GM18519 (cell line): ENCODE measurements around the gene CHCHD6.

Source experiments
- ATAC-seq: cut with Tn5 transposase; IDR thresholded peaks from one replicate; pipeline ENCODE4 v1.9.1; 2021; ENCODE audit warnings: mild to moderate bottlenecking, moderate library complexity; ENCODE audit not compliant: unreplicated experiment, low FRiP score

Gene CHCHD6

GRCh38 chr3:126912491-126913195 lies 208.6 kb downstream of the CHCHD6 start:
- no peak for ATAC-seq

- no peak for ATAC-seq
Measured at GRCh38 chr3:126913524-126913923, 209.5 kb downstream of the CHCHD6 start.

GRCh38 chr3:126914226-126914625 lies 210.2 kb downstream of the CHCHD6 start:
- ATAC-seq = no peak

GRCh38 chr3:126915015-126915414 lies 211.0 kb downstream of the CHCHD6 start:
- ATAC-seq = no peak

GRCh38 chr3:126916546-126916945 lies 212.5 kb downstream of the CHCHD6 start:
- no peak for ATAC-seq

- no peak for ATAC-seq
Measured at GRCh38 chr3:126917232-126917804, 213.3 kb downstream of the CHCHD6 start.

GRCh38 chr3:126918355-126918821 lies 214.3 kb downstream of the CHCHD6 start:
- no peak for ATAC-seq

- no peak for ATAC-seq
Measured at GRCh38 chr3:126921085-126921824, 217.2 kb downstream of the CHCHD6 start.

- ATAC-seq = no peak
Measured at GRCh38 chr3:126922466-126922865, 218.4 kb downstream of the CHCHD6 start.

GRCh38 chr3:126923423-126923822 lies 219.4 kb downstream of the CHCHD6 start:
- ATAC-seq = no peak

GRCh38 chr3:126923895-126924294 lies 219.9 kb downstream of the CHCHD6 start:
- no peak for ATAC-seq

GRCh38 chr3:126924458-126924857 lies 220.4 kb downstream of the CHCHD6 start:
- ATAC-seq = no peak

GRCh38 chr3:126925411-126926171 lies 221.6 kb downstream of the CHCHD6 start:
- ATAC-seq = no peak

- ATAC-seq = no peak
Measured at GRCh38 chr3:126926684-126927400, 222.8 kb downstream of the CHCHD6 start.

- no peak for ATAC-seq
Measured at GRCh38 chr3:126927401-126927750, 223.3 kb downstream of the CHCHD6 start.

- ATAC-seq = no peak
Measured at GRCh38 chr3:126927846-126928245, 223.8 kb downstream of the CHCHD6 start.

- no peak for ATAC-seq
Measured at GRCh38 chr3:126928921-126929474, 225.0 kb downstream of the CHCHD6 start.

GRCh38 chr3:126930936-126931600 lies 227.0 kb downstream of the CHCHD6 start:
- no peak for ATAC-seq

- no peak for ATAC-seq
Measured at GRCh38 chr3:126931806-126932187, 227.8 kb downstream of the CHCHD6 start.
